Measurements from ENCODE around the gene SLIT3.

SLIT3 gene

GRCh38 chr5:168897387-168898122 lies 403.4 kb downstream of the SLIT3 start:
- Histone ChIP-seq H3K36me3 (ENCODE audit: insufficient read depth, low read length) (no peaks in the 10 kb centered on the region), H3K4me3 (ENCODE audit: low read length) (no peak overlapping the region), H3K9me3 (ENCODE audit: insufficient read depth, low read depth, low read length) (no peaks in the 10 kb centered on the region), H3K27me3 (ENCODE audit: insufficient read depth, low read length) (no peaks in the 10 kb centered on the region), H3K4me1 (ENCODE audit: insufficient read depth, low read length) (no peaks in the 10 kb centered on the region), H3K27ac (ENCODE audit: low read depth, low read length) (no peak overlapping the region), H3K9ac (ENCODE audit: low read depth, low read length) (no peak overlapping the region)
- WGBS: 83% methylated on average over 5 of the region's 8 CpGs

- Histone ChIP-seq H3K27me3 (ENCODE audit: insufficient read depth, low read length) (no peaks in the 10 kb centered on the region; the same call in 1 of the 2 replicates), H3K27ac (ENCODE audit: low read depth, low read length) (no peak overlapping the region), H3K9ac (ENCODE audit: low read depth, low read length) (no peak overlapping the region), H3K36me3 (ENCODE audit: insufficient read depth, low read length) (no peaks in the 10 kb centered on the region), H3K4me3 (ENCODE audit: low read length) (no peak overlapping the region), H3K9me3 (ENCODE audit: insufficient read depth, low read depth, low read length) (no peaks in the 10 kb centered on the region), H3K4me1 (ENCODE audit: insufficient read depth, low read length) (no peaks in the 10 kb centered on the region)
- WGBS: 75% methylated on average over 3 of the region's 5 CpGs
Measured at GRCh38 chr5:168895295-168896071, 405.5 kb downstream of the SLIT3 start.

- Histone ChIP-seq H3K36me3 (ENCODE audit: insufficient read depth, low read length) (no peaks in the 10 kb centered on the region), H3K9me3 (ENCODE audit: insufficient read depth, low read depth, low read length) (no peaks in the 10 kb centered on the region), H3K27ac (ENCODE audit: low read depth, low read length) (no peak overlapping the region), H3K9ac (ENCODE audit: low read depth, low read length) (no peak overlapping the region), H3K4me3 (ENCODE audit: low read length) (no peak overlapping the region), H3K27me3 (ENCODE audit: insufficient read depth, low read length) (no peaks in the 10 kb centered on the region; the same call in 1 of the 2 replicates), H3K4me1 (ENCODE audit: insufficient read depth, low read length) (peaks cover 4% of the 10 kb centered on the region; the same call in 1 of the 2 replicates)
- WGBS: 96% methylated on average over 4 of the region's 4 CpGs
Measured at GRCh38 chr5:168893283-168893682, 407.7 kb downstream of the SLIT3 start.

GRCh38 chr5:168892618-168893186 lies 408.2 kb downstream of the SLIT3 start:
- WGBS: 81% methylated on average over 5 of the region's 5 CpGs

GRCh38 chr5:168890816-168891812 lies 409.8 kb downstream of the SLIT3 start:
- H3K27ac ChIP-seq (ENCODE audit: low read depth, low read length): no peak overlapping the region
- 87% methylated on average over 5 of the region's 6 CpGs for WGBS
- H3K27me3 ChIP-seq (ENCODE audit: insufficient read depth, low read length): no peaks in the 10 kb centered on the region; the same call in 1 of the 2 replicates
- H3K9ac ChIP-seq (ENCODE audit: low read depth, low read length): no peak overlapping the region
- no peak overlapping the region for H3K4me3 ChIP-seq (ENCODE audit: low read length)
- no peaks in the 10 kb centered on the region for H3K9me3 ChIP-seq (ENCODE audit: insufficient read depth, low read depth, low read length)
- H3K4me1 ChIP-seq (ENCODE audit: insufficient read depth, low read length): peaks cover 4% of the 10 kb centered on the region; the same call in 1 of the 2 replicates
- H3K36me3 ChIP-seq (ENCODE audit: insufficient read depth, low read length): no peaks in the 10 kb centered on the region

More at GRCh38 chr5:168892618-168893186, 408.2 kb downstream of the SLIT3 start:
- no peak overlapping the region for H3K4me3 ChIP-seq (ENCODE audit: low read length)
- H3K27ac ChIP-seq (ENCODE audit: low read depth, low read length): no peak overlapping the region
- H3K4me1 ChIP-seq (ENCODE audit: insufficient read depth, low read length): peaks cover 4% of the 10 kb centered on the region; the same call in 1 of the 2 replicates
- H3K27me3 ChIP-seq (ENCODE audit: insufficient read depth, low read length): no peaks in the 10 kb centered on the region; the same call in 1 of the 2 replicates
- no peaks in the 10 kb centered on the region for H3K36me3 ChIP-seq (ENCODE audit: insufficient read depth, low read length)
- H3K9ac ChIP-seq (ENCODE audit: low read depth, low read length): no peak overlapping the region
- H3K9me3 ChIP-seq (ENCODE audit: insufficient read depth, low read depth, low read length): no peaks in the 10 kb centered on the region

- WGBS: 86% methylated on average over 1 of the region's 1 CpG
- Histone ChIP-seq H3K4me3 (ENCODE audit: low read length) (no peak overlapping the region), H3K9ac (ENCODE audit: low read depth, low read length) (no peak overlapping the region), H3K27me3 (ENCODE audit: insufficient read depth, low read length) (no peaks in the 10 kb centered on the region; the same call in 1 of the 2 replicates), H3K9me3 (ENCODE audit: insufficient read depth, low read depth, low read length) (no peaks in the 10 kb centered on the region), H3K4me1 (ENCODE audit: insufficient read depth, low read length) (peaks cover 4% of the 10 kb centered on the region; the same call in 1 of the 2 replicates), H3K27ac (ENCODE audit: low read depth, low read length) (no peak overlapping the region), H3K36me3 (ENCODE audit: insufficient read depth, low read length) (no peaks in the 10 kb centered on the region)
Measured at GRCh38 chr5:168889039-168889438, 411.9 kb downstream of the SLIT3 start.

GRCh38 chr5:168887931-168888330 lies 413.0 kb downstream of the SLIT3 start:
- Histone ChIP-seq H3K9ac (ENCODE audit: low read depth, low read length) (no peak overlapping the region), H3K36me3 (ENCODE audit: insufficient read depth, low read length) (no peaks in the 10 kb centered on the region), H3K27me3 (ENCODE audit: insufficient read depth, low read length) (no peaks in the 10 kb centered on the region; the same call in 1 of the 2 replicates), H3K4me1 (ENCODE audit: insufficient read depth, low read length) (peaks cover 13% of the 10 kb centered on the region), H3K27ac (ENCODE audit: low read depth, low read length) (no peak overlapping the region), H3K9me3 (ENCODE audit: insufficient read depth, low read depth, low read length) (no peaks in the 10 kb centered on the region), H3K4me3 (ENCODE audit: low read length) (no peak overlapping the region)
- 91% methylated on average over 3 of the region's 3 CpGs for WGBS

- Histone ChIP-seq H3K27me3 (ENCODE audit: insufficient read depth, low read length) (peaks cover 4% of the 10 kb centered on the region; the same call in 1 of the 2 replicates), H3K4me3 (ENCODE audit: low read length) (no peak overlapping the region), H3K9me3 (ENCODE audit: insufficient read depth, low read depth, low read length) (no peaks in the 10 kb centered on the region), H3K36me3 (ENCODE audit: insufficient read depth, low read length) (no peaks in the 10 kb centered on the region), H3K4me1 (ENCODE audit: insufficient read depth, low read length) (peaks cover 25% of the 10 kb centered on the region), H3K9ac (ENCODE audit: low read depth, low read length) (no peak overlapping the region), H3K27ac (ENCODE audit: low read depth, low read length) (no peak overlapping the region)
- WGBS: 80% methylated on average over 9 of the region's 9 CpGs
Measured at GRCh38 chr5:168886157-168886556, 414.8 kb downstream of the SLIT3 start.

- H3K27me3 ChIP-seq (ENCODE audit: insufficient read depth, low read length): peaks cover 4% of the 10 kb centered on the region; the same call in 1 of the 2 replicates
- H3K4me1 ChIP-seq (ENCODE audit: insufficient read depth, low read length): peaks cover 29% of the 10 kb centered on the region
- no peak overlapping the region for H3K4me3 ChIP-seq (ENCODE audit: low read length)
- no peaks in the 10 kb centered on the region for H3K9me3 ChIP-seq (ENCODE audit: insufficient read depth, low read depth, low read length)
- H3K36me3 ChIP-seq (ENCODE audit: insufficient read depth, low read length): no peaks in the 10 kb centered on the region
- no peak overlapping the region for H3K9ac ChIP-seq (ENCODE audit: low read depth, low read length)
- H3K27ac ChIP-seq (ENCODE audit: low read depth, low read length): no peak overlapping the region
- 92% methylated on average over 14 of the region's 14 CpGs for WGBS
Measured at GRCh38 chr5:168885324-168886120, 415.4 kb downstream of the SLIT3 start.

GRCh38 chr5:168883991-168884390 lies 416.9 kb downstream of the SLIT3 start:
- H3K4me1 ChIP-seq (ENCODE audit: insufficient read depth, low read length): peaks cover 25% of the 10 kb centered on the region
- no peak overlapping the region for H3K9ac ChIP-seq (ENCODE audit: low read depth, low read length)
- peaks cover 12% of the 10 kb centered on the region; the same call in 1 of the 2 replicates for H3K27me3 ChIP-seq (ENCODE audit: insufficient read depth, low read length)
- H3K9me3 ChIP-seq (ENCODE audit: insufficient read depth, low read depth, low read length): no peaks in the 10 kb centered on the region
- no peak overlapping the region for H3K4me3 ChIP-seq (ENCODE audit: low read length)
- H3K27ac ChIP-seq (ENCODE audit: low read depth, low read length): no peak overlapping the region
- no peaks in the 10 kb centered on the region for H3K36me3 ChIP-seq (ENCODE audit: insufficient read depth, low read length)
- WGBS: 90% methylated on average over 8 of the region's 8 CpGs
